ENCODE data around the gene USP11. TPM values are rescaled to one million over a fixed set of nuclear protein-coding genes. Genes with fewer than 3 reads are reported as not detected.

The USP11 gene
- total and polyA plus RNA-seq, 2 of the 8 experiments (the other 6 are each of a cell fraction or from before 2014, with no cell fraction given), result 40.9 to 84.0 TPM

DNA sequence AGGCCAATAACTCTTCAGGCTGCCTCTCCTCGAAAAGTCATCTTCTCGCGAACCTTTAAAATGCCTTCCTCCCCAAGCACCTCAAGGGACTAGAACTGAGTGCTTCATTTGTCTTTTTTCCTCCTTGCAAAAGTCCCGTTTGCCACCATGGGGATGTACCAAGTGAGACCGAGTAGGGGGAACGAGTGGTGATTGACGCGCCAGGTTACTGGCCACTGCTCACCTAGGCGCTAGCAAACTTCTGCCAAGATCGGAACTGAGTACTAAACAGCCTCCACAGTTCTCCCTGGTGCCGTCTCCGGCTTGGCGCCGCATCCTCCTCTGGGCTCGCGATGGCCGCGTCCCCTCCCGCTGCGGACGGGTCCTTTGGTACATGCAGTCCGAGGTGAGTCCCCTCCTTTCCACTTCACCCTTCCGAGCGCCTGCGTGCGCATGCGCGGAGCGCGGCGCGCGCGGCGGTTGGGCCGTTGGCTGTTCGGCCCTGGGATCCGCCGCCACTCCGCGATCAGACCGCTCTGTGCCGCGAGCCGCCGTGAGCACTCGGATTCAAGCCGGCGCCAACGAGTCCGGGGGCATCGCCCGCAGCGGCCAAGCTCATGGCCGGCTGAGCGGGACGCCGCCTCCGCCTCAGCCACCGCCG is 14.4 kb upstream of the USP11 start, which contains the start of gene CDK16:
Gene CDK16 (plus strand): TSS at position 402 of the 640 bp plus-strand sequence. CDS start 4,877 bp downstream, outside the sequence.
- H4K8ac ChIP-seq (ENCODE audit: extremely low read depth, insufficient read depth, low read length), result peak within 1 kb of the TSS; percentile 95; the same call in 1 of the 2 replicates
- no peak within 1 kb of the TSS for H3K14ac ChIP-seq (ENCODE audit: insufficient read length)
- H2BK20ac ChIP-seq (ENCODE audit: low read length), result no peak within 1 kb of the TSS
- H3K23ac ChIP-seq (ENCODE audit: insufficient read length), result no peak within 1 kb of the TSS
- peak within 1 kb of the TSS; percentile 97 for H2BK5ac ChIP-seq (ENCODE audit: low read depth, low read length)
- peak within 1 kb of the TSS; percentile 97 for H3K18ac ChIP-seq (ENCODE audit: extremely low read depth, low read length)
- no peak for FAIRE-seq
- H3K4me1 ChIP-seq (replicated peaks in 1 of 4; ENCODE audit: control insufficient read depth in 3 of 4, insufficient read depth in 4 of 4, low read length in 3 of 4), result peaks cover 0 to 8% (median 3%) of the 10 kb centered on the region in 4 experiments; a peak in 6 of 7 replicates
- DNase-seq (ENCODE audit: low read depth in 1 of 2, low spot score in 2 of 2), result peak in 1 of 2 experiments; percentile 72
- peak within 1 kb of the TSS; percentile 87 to 88 for H3K4me2 ChIP-seq (ENCODE audit: insufficient read depth in 1 of 2, low read depth in 2 of 2, low read length in 2 of 2)
- H3K9me3 ChIP-seq (ENCODE audit: insufficient read depth in 2 of 2, low read depth in 1 of 2, low read length in 1 of 2), result no peaks in the 10 kb centered on the region
- H3K27me3 ChIP-seq (replicated peaks in 1 of 4; ENCODE audit: control insufficient read depth in 3 of 4, extremely low read depth in 1 of 4, insufficient read depth in 3 of 4, low read length in 3 of 4), result no peaks in the 10 kb centered on the region
- peaks cover 8 to 30% (median 23%) of the 10 kb centered on the region in 4 experiments; a peak in 7 of 8 replicates for H3K36me3 ChIP-seq (ENCODE audit: control insufficient read depth in 2 of 4, insufficient read depth in 4 of 4, low read length in 3 of 4)
- ChIA-PET POLR2A (ENCODE audit: partially characterized antibody) (interaction anchor here (0.6 to 6.1 kb wide), 25 partner anchors 9 to 355 kb away, joined by 3 to 63 read pairs (median 4); partner anchors contain the start of genes NDUFB11, RBM10 and USP11), CTCF (ENCODE audit: partially characterized antibody) (interaction anchor here (0.6 to 2.3 kb wide), 6 partner anchors 13 to 272 kb away, joined by 3 to 7 read pairs (median 3); no protein-coding TSS in a partner anchor)
- H2AFZ ChIP-seq (ENCODE audit: low read length), result peak within 1 kb of the TSS; percentile 48
- H3K9ac ChIP-seq (replicated peaks in 1 of 4; ENCODE audit: extremely low read depth in 1 of 4, low read depth in 3 of 4, low read length in 3 of 4), result peak within 1 kb of the TSS; percentile 94 to 98 (median 96)
- H3K56ac ChIP-seq (replicated peaks; ENCODE audit: insufficient read length, low read depth, low read length), result peak within 1 kb of the TSS; percentile 90
- peaks cover 13 to 36% of the 10 kb centered on the region in 2 experiments for H4K20me1 ChIP-seq (replicated peaks in 1 of 2; ENCODE audit: control insufficient read depth in 1 of 2, insufficient read depth in 2 of 2, low read length in 2 of 2)
- H4K5ac ChIP-seq (ENCODE audit: insufficient read length, low read depth, low read length), result peak within 1 kb of the TSS; percentile 97
- H2AK5ac ChIP-seq (ENCODE audit: low read depth, low read length), result no peak within 1 kb of the TSS
- H2BK12ac ChIP-seq (ENCODE audit: low read depth, low read length), result peak within 1 kb of the TSS; percentile 92
- H3K79me1 ChIP-seq (ENCODE audit: low read depth, low read length), result peaks cover 2% of the 10 kb centered on the region; the same call in 1 of the 2 replicates
- peaks cover 21 to 40% of the 10 kb centered on the region in 2 experiments for H3K79me2 ChIP-seq (ENCODE audit: control insufficient read depth in 1 of 2, insufficient read depth in 2 of 2, low read length in 2 of 2)
- 0% methylated on average over 10 of the region's 61 CpGs; no CpG with 5 or more reads in 1 of the 2 experiments for WGBS, 2 experiments (ENCODE audit: extremely low coverage in 1 of 2, insufficient coverage in 1 of 2, insufficient read length in 1 of 2, insufficient replicate concordance in 2 of 2, low coverage in 1 of 2, low lambda C conversion rate in 2 of 2, missing lambda C conversion rate in 1 of 2)
- H2BK120ac ChIP-seq (replicated peaks; ENCODE audit: low read depth, low read length), result peak within 1 kb of the TSS; percentile 97
- peak within 1 kb of the TSS; percentile 100 for H3K27ac ChIP-seq (ENCODE audit: low read depth, low read length)
- H3K23me2 ChIP-seq (ENCODE audit: low read depth, low read length), result peaks cover 8% of the 10 kb centered on the region; the same call in 1 of the 2 replicates
- no peak within 1 kb of the TSS for H2BK15ac ChIP-seq (ENCODE audit: low read length)
- peak within 1 kb of the TSS; percentile 88 to 98 (median 94) for H3K4me3 ChIP-seq (ENCODE audit: extremely low read depth in 1 of 4, insufficient read depth in 2 of 4, low read depth in 3 of 4, low read length in 4 of 4)
- H3K4ac ChIP-seq (replicated peaks; ENCODE audit: insufficient read length, low read depth, low read length), result peak within 1 kb of the TSS; percentile 78
- H4K91ac ChIP-seq (replicated peaks; ENCODE audit: insufficient read length, low read length), result peak within 1 kb of the TSS; percentile 91
- TF ChIP-seq, protein P1, sequence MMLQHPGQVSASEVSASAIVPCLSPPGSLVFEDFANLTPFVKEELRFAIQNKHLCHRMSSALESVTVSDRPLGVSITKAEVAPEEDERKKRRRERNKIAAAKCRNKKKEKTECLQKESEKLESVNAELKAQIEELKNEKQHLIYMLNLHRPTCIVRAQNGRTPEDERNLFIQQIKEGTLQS (IDR thresholded peaks at IDR 0.05; ENCODE audit: insufficient read depth, low read depth, low read length), result no peak
- TF ChIP-seq SAP30 (IDR thresholded peaks at IDR 0.05; ENCODE audit: insufficient read depth, insufficient replicate concordance, low read length) (no peak), BRCA1 (IDR thresholded peaks at IDR 0.05; ENCODE audit: low read depth, low read length) (no peak), POLR2A (IDR thresholded peaks at IDR 0.05; ENCODE audit: control extremely low read depth in 1 of 2, low read depth in 2 of 2, low read length in 2 of 2) (no peak; a peak in 1 of 3 replicates), CBX5 (IDR thresholded peaks at IDR 0.05; ENCODE audit: low read depth, low read length) (no peak), KDM4A (IDR thresholded peaks at IDR 0.05; ENCODE audit: low read depth, low read length, severe bottlenecking) (no peak), SIRT6 (IDR thresholded peaks at IDR 0.05; ENCODE audit: low read length) (no peak), TAF1 (IDR thresholded peaks at IDR 0.05; ENCODE audit: low read depth, low read length) (peak; percentile 60), TEAD4 (IDR thresholded peaks at IDR 0.05; ENCODE audit: low read depth, low read length) (no peak), EGR1 (IDR thresholded peaks at IDR 0.05; ENCODE audit: borderline replicate concordance, low read depth, low read length) (0 out of 2 replicates have a peak, but pooled peaks have one; percentile 9)
- TF ChIP-seq, protein P2, sequence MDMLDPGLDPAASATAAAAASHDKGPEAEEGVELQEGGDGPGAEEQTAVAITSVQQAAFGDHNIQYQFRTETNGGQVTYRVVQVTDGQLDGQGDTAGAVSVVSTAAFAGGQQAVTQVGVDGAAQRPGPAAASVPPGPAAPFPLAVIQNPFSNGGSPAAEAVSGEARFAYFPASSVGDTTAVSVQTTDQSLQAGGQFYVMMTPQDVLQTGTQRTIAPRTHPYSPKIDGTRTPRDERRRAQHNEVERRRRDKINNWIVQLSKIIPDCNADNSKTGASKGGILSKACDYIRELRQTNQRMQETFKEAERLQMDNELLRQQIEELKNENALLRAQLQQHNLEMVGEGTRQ (IDR thresholded peaks at IDR 0.05; ENCODE audit: low read length), result no peak

All from H1 (cell line).